ENCODE data around the gene HPD.
"Not testable (repeated sequence)": the region's sequence is repeated elsewhere in the genome, so short reads cannot be mapped to it uniquely, and the experiment has no call there.

Gene HPD

DNA sequence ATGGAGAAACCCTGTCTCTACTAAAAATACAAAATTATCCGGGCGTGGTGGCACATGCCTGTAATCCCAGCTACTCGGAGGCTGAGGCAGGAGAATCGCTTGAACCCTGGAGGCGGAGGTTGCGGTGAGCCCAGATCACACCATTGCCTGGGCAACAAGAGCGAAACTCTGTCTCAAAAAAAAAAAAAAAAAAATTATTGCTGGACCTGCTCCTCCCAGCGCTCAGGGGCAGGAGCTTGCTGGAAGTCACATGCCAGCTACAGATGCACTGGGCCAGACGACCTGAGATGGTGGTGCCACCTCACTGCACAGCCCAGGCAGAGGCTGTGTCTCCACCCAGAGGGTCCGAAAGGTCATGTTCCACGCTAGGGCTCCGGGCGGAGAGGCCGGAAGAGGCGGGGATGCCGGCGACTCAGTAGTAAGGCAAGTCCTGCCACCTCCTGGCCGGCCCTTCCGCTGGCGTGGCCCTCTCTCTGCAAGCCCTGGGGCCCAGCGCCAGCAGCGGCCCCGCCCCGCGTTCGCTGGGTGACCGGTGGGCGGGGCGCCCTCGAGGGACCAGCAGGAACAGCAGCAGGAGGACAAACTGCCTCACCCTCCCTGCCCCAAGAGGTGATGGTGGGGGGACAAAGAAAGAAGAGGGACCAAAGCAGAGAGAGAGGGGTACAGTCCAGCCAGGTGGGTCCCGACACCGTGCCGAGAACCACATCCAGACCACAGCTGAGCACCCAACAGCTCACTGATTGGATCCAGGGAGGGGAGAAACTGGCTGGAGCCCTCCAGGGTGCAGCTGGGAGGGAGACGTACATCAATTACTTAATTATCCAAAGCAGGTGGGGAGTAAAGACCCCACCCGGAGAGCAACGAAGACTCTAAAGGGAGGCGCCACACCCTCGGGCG lies 61.6 kb downstream of the HPD start:
- peak; percentile 53 for DNase-seq

DNA sequence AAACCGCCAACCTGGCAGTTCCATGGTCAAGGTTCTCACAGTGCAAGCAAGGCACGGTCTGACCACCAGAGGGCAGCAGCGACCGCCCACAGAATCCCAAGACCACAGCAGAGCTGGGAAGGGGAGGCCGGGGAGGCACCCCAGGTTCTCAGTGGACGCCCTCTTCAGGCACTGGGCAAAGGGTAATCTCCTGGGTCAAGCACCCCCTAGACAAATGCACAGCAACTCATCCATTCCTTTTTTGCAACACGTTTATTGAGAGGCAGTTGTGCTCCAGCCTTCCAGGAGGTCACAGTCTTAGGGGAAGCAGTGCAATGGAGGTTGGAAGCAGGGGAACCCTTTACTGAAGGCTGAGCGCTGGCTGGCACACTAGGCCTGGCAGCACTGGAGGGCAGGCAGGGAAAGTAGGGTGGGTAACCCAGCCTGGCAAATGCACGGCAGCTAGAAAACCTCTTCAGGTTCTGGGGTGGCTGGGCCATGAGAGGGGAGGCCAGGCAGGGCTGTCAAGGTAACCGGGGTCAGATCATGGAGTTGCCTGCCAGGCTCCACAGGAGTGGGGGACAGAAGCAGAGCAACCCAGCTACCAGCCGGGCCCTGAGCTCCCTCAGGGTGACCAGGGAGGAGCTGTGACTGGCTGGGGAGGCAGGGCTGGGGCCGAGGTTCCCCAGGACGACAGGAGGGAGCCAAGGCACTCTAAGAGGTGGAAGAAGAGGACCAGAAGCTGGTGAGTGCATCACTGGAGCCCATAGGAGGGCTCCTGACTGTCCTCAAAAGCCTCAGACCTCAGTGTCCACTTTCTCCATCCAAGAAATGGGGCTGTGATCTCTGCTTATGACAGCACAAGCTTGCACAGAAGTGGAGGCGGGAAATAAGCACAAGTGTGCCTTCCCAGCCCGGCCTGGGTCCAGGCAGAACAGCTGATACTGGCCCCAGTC lies 63.4 kb downstream of the HPD start:
- DNase-seq: peak; percentile 93

DNA sequence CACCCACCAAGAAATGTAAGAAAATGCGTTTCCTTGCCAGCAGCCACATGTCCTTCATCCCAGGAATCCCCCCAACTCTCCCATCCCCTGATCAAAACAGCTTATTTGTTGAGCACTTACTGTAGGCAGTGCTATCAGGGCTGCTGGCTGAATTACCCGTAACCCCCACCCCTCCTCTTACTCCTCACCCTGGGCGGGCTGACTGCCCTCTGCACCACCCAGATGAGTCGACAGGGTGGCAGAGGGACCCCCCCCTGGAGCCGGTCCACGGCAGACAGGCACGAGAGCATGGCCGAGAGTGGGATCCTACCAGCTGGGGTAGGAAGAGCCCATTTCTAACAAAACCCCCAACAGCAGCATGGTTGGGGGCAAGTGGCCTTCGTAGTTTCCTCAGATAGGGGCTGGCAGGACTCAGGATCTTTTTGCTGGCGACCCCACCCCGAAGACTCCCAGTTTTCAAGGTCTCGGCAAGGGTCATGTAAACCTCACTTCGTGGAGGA lies 64.1 kb downstream of the HPD start:
- no peak for DNase-seq

DNA sequence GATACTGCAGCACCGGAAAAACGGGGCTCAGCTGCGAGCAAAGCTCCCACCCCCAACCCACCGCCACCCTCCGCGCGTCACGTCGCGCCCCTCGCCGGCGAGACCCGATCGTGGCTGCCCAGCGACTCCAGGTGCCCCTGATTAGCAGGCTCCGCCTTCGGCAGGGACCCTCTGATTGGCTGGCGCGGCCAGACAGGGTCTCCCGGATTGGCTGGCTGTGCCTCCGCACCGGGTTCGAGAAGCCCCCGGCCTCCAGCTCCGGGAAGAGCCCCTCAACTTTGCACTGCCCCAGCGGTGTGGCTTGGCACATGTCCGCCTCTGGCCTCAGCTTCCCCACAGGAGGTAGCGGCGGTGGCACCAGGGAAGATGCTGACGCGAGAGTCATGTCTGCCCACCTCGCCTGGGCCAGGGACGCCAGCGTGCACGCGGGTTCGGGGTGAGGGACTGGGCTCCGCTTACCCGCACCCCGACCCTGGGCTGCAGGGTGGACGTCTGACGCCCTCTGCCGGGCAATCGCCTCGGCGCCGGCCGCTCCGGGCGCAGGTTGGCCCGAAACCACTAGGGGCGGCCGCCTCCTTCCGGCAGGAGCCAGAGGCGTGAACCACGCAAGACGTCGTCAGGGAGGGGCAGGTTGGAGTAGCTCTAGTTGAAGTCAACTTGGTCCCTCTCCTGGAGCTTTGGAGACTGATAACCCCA lies 64.7 kb downstream of the HPD start:
- peak; percentile 97 for DNase-seq

DNA sequence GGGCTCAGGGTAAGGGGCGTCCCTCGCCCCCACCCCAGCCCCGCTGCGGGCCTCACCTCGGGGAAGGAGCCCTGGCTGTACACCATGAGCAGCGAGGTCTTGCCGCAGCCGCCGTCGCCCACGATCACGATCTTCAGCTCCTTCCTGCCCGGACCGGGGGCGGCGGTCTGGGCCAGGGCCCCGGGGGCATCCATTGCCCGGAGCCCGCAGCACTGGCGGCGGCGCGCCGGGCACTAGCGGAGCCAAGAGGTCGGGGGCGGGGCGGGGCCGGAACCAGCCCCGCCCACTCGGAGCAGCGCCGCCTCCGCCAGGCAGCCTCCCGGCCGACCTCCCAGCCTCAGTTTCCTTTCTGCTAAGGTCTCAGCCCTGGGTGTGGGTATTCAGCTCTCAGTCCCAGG lies 65.2 kb downstream of the HPD start, which contains the start of gene RHOF:
TSS of gene RHOF (minus strand) at position 249 of the 398 bp plus-strand sequence. CDS start at position 194, 55 bp downstream.
- peak; percentile 75 for DNase-seq

DNA sequence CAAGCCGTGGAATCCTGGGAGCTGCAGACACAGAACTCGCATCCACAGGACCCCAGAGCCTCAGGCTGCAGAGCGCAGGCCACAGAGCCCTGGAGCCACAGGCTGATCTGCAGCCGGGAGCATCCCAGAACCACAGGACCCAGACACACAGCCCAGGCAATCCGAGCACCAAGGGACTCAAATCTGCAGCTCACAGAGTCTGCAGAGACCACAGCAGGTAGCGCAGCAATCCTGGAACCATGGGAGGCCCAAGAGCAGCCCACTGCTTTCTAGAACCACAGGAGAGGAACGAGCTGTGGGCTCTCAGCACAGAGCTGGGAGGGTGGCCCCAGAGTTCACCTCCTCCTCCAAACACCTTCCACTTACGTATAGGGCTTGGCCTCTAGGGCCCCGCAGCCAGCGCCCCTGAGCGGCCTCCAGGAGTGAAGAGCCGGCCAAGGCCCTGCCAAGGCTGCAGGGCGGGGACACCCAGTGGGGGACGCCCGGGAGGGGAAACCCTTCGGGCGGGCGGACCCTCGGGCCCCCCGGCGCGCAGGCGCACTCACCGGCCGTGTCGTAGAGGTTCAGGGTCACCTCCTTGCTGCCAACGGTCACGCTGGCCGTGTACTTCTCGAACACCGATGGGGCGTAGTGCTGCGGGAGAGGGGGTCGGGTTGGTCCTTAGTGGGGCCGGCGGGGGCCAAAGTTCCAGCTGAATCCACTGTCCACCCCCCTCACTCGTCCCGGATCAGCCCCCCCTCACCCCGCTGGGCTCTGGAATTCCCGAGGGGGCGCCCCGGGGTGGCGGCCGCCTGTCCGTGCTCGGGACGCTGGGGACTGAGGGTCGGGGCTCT lies 65.8 kb downstream of the HPD start:
- peak; percentile 72 for DNase-seq

DNA sequence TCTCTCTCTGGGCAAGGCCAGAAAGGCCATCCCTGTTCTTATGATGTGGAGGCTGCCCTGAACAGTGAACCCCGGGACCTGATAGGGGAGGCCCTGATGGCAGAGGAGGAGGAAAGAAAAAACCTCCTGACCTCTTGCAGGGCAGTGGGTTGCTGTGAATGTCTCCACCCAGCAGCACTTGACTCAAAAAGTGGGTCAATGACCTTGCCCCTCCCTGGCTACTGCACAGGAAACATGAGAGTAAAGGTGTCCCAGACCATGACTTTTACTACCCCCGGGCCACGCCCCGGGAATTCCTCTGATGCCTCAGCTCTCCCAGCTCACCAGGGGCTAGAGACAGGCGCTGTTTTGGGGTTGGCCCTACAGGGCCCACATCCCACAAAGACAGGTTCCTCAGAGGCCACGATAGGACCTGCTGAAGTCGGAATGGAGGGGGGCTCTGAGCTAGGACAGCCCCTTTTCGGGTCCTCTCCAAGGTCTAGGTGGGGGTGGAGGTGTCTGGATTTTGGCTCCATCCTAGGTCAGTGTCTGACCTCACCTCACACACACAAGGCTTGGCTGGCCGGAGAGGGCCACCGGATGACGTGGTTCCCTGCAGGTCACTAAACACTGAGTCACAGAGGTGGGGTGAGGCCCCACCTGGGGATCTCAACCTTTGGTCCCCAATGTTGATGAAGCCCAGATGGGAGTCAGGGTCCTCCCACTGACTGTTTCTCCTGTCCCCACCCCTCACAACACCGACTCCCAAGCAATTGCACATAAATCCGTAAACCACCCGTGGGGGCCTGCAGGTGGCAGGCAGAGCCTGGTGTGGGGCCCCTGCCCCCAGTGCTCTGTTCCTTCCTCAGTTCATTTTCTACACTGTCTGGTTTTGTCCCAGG lies 66.7 kb downstream of the HPD start:
- no peak for DNase-seq

DNA sequence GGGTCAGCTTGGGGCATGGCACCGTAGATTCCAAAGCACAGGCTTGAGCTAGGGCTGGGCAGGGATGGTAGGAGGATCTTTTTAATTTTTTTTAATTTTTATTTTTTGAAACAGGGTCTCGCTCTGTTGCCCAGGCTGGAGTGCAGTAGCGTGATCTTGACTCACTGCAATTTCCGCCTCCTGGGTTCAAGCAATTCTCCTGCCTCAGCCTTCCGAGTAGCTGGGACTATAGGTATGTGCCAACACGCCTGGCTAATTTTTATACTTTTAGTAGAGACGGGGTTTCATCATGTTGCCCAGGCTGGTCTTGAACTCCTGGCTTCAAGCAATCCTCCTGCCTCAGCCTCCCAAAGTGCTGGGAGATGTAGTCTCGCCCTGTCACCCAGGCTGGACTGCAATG lies 67.9 kb downstream of the HPD start:
- not testable (repeated sequence) for DNase-seq

DNA sequence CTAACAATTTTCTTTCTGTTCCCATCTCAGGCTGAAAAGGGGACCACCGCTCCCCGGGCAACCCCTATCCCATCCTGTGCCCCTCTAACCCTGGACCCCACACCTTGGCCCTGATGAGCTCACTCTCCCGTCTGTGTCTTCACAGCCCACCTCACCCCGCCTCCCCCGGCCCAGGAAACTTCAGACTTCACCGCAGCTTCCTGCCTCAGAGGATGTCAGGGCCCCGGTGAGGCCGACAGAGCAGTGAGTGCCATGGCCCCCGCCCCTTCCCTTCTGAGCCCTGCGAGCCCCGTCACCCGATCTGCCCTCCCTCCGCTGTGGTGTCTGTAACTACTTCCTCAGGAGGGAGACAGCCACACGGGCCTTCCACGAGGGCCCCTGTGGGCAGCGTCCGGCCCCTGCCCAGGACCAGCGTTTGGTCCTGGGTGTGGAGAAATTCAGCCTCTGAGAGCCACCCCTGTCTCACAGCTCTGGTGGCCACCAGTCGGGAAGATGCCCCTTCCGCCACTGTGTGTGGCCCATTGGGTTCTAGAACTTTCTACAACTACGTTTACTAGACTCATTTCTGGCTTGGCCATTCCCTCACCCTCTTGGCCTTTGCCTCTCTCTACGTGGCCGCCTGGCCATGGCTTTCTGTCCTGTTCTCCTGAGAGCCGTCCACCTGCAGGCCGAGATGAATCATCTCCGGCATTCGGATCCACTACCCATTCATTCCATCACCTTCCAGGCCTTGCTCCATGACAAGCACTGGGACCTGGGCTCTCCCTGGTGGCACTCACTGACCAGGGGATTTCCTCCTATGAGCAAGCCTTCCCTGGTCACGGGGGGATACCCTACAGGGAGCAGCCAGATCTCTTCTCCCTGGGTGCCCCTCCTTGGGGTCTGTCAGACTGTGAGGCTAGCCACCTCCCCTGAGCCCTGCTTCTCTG lies 68.6 kb downstream of the HPD start:
- peak; percentile 95 for DNase-seq
